PC-9 (cell line): ENCODE data around the gene GCGR.

ENCODE experiments used
- CTCF ChIP-seq: fragments of 200-600 bp; sonication (generic); conservative IDR thresholded peaks from 2 replicates; pipeline ENCODE4 v1.6.1; 2017; ENCODE audit warnings: mixed run types, antibody characterized with exemption, mild to moderate bottlenecking, moderate library complexity
- EZH2 ChIP-seq: fragments of 200-600 bp; sonication (generic); IDR thresholded peaks from 2 replicates; pipeline ENCODE4 v1.8.0; 2017; ENCODE audit warnings: antibody characterized with exemption, low read depth

GRCh38 chr17:81843713-81844326 is 39.9 kb downstream of the GCGR start:
- TF ChIP-seq EZH2 (no peak), CTCF (no peak)
